ENCODE measurements around the gene RETREG2. TPM values are rescaled to one million over a fixed set of nuclear protein-coding genes. Genes with fewer than 3 reads are reported as not detected.

Gene RETREG2
- total RNA-seq, 1 donor from 2014 or later, result 79.8 TPM

- intact Hi-C loops (cut with micrococcal nuclease), result loop anchor here (1.0 kb wide), 2 partner anchors 34 to 51 kb away; partner anchors contain the start of gene NHEJ1
These were observed 32.8 kb downstream of the RETREG2 start for GRCh38 chr2:219210886-219211362.

GRCh38 chr2:219213026-219213415 is 34.9 kb downstream of the RETREG2 start:
- intact Hi-C loops (cut with micrococcal nuclease), result no loop called here

GRCh38 chr2:219213486-219214071 is 35.5 kb downstream of the RETREG2 start:
- intact Hi-C loops (cut with micrococcal nuclease), result no loop called here

- intact Hi-C loops (cut with micrococcal nuclease), result no loop called here
These were observed 36.1 kb downstream of the RETREG2 start for GRCh38 chr2:219214141-219214540.

GRCh38 chr2:219214786-219215185 is 36.7 kb downstream of the RETREG2 start:
- intact Hi-C loops (cut with micrococcal nuclease), result no loop called here

GRCh38 chr2:219215871-219216534 is 37.9 kb downstream of the RETREG2 start:
- intact Hi-C loops (cut with micrococcal nuclease), result no loop called here

GRCh38 chr2:219216535-219216915 is 38.5 kb downstream of the RETREG2 start:
- intact Hi-C loops (cut with micrococcal nuclease), result no loop called here

GRCh38 chr2:219218217-219218731 is 40.2 kb downstream of the RETREG2 start:
- intact Hi-C loops (cut with micrococcal nuclease), result loop anchor here (1.0 to 2.0 kb wide), 4 partner anchors 27 to 61 kb away; partner anchors contain the start of genes CNPPD1, DNAJB2, GLB1L and NHEJ1

GRCh38 chr2:219218732-219219701 is 40.9 kb downstream of the RETREG2 start, which contains the start of gene ABCB6:
TSS of gene ABCB6 (minus strand) at chr2:219218958. CDS start at chr2:219218673, 285 bp downstream.
- intact Hi-C loops (cut with micrococcal nuclease), result loop anchor here (1.0 to 2.0 kb wide), 6 partner anchors 10 to 60 kb away; partner anchors contain the start of genes ANKZF1, ATG9A, CNPPD1 and DNAJB2

- intact Hi-C loops (cut with micrococcal nuclease), result loop anchor here (1.0 to 2.0 kb wide), 4 partner anchors 9 to 59 kb away; partner anchors contain the start of genes ANKZF1, ATG9A, CNPPD1 and NHEJ1
These were observed 41.9 kb downstream of the RETREG2 start for GRCh38 chr2:219219784-219220532.

GRCh38 chr2:219220652-219221402 is 42.8 kb downstream of the RETREG2 start:
- intact Hi-C loops (cut with micrococcal nuclease), result no loop called here

- intact Hi-C loops (cut with micrococcal nuclease), result no loop called here
These were observed 44.0 kb downstream of the RETREG2 start for GRCh38 chr2:219221957-219222518.

- intact Hi-C loops (cut with micrococcal nuclease), result no loop called here
These were observed 45.9 kb downstream of the RETREG2 start for GRCh38 chr2:219223831-219224610.

GRCh38 chr2:219225350-219225749 is 47.3 kb downstream of the RETREG2 start:
- intact Hi-C loops (cut with micrococcal nuclease), result no loop called here

GRCh38 chr2:219228041-219228910 is 50.2 kb downstream of the RETREG2 start:
- intact Hi-C loops (cut with micrococcal nuclease), result no loop called here

GRCh38 chr2:219228911-219229304 is 50.8 kb downstream of the RETREG2 start:
- intact Hi-C loops (cut with micrococcal nuclease), result loop anchor here (1.0 kb wide), 9 partner anchors 10 to 159 kb away; partner anchors contain the start of genes DNAJB2, GLB1L, NHEJ1 and RETREG2
